SU-DHL-6 (cell line): ENCODE measurements around the gene MAML2.

Source experiments
- CTCF ChIP-seq: fragments of 200-600 bp; sonication (generic); IDR thresholded peaks from one replicate; pipeline ENCODE4 v1.5.1; 2017; ENCODE audit warnings: antibody characterized with exemption, mild to moderate bottlenecking, low read length, moderate library complexity; ENCODE audit not compliant: insufficient read depth, poor library complexity, severe bottlenecking
- EZH2phosphoT487 ChIP-seq: fragments of 200-600 bp; sonication (generic), shearing (Covaris generic); conservative IDR thresholded peaks from 2 replicates; pipeline ENCODE4 v1.6.1; 2018; ENCODE audit warnings: mild to moderate bottlenecking, antibody characterized with exemption, low read length, moderate library complexity, mixed read lengths

GRCh38 chr11:96095884-96096303 lies 247.1 kb downstream of the MAML2 start:
- TF ChIP-seq CTCF (no peak), EZH2phosphoT487 (no peak)
